ENCODE measurements around the gene TAF1D.

Gene TAF1D

DNA sequence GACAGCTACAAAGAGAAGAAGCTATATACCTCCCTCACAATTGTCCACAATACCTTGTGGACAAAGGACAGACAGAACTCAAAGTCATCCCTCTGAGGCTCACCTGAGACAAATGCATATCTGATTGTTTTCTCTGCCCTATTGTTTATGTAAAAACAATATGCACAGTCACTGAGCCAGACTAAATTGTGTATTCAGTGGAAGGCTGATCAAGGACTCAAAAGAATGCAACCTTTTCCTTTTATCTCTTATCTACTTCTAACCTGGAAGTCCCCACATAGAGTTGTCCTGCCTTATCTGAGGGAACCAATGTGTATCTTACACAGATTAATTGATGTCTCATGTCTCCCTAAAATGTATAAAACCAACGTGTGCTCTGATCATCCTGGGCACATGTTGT, 28.9 kb upstream of the TAF1D start:
- TF ChIP-seq TAF1 (IDR thresholded peaks at IDR 0.05; ENCODE audit: borderline replicate concordance, insufficient read depth, low read length): no peak
- TF ChIP-seq, protein P1, sequence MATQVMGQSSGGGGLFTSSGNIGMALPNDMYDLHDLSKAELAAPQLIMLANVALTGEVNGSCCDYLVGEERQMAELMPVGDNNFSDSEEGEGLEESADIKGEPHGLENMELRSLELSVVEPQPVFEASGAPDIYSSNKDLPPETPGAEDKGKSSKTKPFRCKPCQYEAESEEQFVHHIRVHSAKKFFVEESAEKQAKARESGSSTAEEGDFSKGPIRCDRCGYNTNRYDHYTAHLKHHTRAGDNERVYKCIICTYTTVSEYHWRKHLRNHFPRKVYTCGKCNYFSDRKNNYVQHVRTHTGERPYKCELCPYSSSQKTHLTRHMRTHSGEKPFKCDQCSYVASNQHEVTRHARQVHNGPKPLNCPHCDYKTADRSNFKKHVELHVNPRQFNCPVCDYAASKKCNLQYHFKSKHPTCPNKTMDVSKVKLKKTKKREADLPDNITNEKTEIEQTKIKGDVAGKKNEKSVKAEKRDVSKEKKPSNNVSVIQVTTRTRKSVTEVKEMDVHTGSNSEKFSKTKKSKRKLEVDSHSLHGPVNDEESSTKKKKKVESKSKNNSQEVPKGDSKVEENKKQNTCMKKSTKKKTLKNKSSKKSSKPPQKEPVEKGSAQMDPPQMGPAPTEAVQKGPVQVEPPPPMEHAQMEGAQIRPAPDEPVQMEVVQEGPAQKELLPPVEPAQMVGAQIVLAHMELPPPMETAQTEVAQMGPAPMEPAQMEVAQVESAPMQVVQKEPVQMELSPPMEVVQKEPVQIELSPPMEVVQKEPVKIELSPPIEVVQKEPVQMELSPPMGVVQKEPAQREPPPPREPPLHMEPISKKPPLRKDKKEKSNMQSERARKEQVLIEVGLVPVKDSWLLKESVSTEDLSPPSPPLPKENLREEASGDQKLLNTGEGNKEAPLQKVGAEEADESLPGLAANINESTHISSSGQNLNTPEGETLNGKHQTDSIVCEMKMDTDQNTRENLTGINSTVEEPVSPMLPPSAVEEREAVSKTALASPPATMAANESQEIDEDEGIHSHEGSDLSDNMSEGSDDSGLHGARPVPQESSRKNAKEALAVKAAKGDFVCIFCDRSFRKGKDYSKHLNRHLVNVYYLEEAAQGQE (IDR thresholded peaks at IDR 0.05; ENCODE audit: insufficient read depth in 1 of 2, low read depth in 2 of 2, low read length in 2 of 2): no peak
- no peak for TF ChIP-seq POLR2AphosphoS5 (IDR thresholded peaks at IDR 0.05; ENCODE audit: low read depth, low read length)

DNA sequence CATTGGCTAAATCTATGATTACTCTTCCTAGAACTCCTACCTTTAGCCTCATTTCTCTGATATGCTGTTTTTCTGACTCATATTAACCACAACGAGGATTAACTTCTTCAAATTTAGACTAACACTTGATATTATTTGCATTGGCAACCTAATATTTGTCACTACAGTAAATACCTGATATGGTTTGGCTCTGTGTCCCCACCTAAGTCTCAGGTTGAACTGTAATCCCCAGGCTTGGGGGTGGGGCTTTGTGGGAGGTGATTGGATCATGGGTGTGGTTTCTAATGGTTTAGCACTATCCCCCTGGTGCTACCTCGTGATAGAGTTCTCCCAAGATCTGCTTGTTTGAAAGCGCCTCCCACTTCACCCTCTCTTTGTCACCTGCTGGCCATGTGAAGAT, 25.7 kb upstream of the TAF1D start:
- no peak for TF ChIP-seq POLR2AphosphoS5 (IDR thresholded peaks at IDR 0.05; ENCODE audit: low read depth, low read length)
- no peak for TF ChIP-seq TAF1 (IDR thresholded peaks at IDR 0.05; ENCODE audit: borderline replicate concordance, insufficient read depth, low read length)

DNA sequence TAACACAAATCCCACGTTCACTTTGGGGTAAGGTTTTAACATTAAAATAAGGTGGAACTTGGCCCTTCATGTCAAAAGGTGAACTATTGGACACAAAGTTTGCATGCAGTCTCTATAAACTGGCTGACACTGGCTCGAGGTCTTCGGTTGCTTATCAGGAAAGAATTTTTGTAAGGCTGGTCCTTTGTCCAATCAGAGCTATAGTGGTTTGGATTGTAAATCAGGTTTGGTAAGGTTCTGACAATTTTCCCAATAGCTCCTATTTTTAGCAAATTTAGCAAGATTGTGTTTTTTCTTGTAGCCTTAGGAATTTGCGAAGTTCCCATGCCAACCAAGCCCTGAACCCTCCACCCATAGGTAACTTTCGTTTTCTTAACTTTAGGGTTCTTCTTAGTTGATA, 25.2 kb upstream of the TAF1D start:
- TF ChIP-seq POLR2AphosphoS5 (IDR thresholded peaks at IDR 0.05; ENCODE audit: low read depth, low read length) (no peak), FOXP2 (optimal IDR thresholded peaks at IDR 0.05; ENCODE audit: borderline replicate concordance, extremely low read depth, extremely low read length, insufficient read depth) (no peak), TAF1 (IDR thresholded peaks at IDR 0.05; ENCODE audit: borderline replicate concordance, insufficient read depth, low read length) (no peak), SIN3A (IDR thresholded peaks at IDR 0.05; ENCODE audit: borderline replicate concordance, insufficient read depth, low read length) (no peak)
- TF ChIP-seq, protein P1 (IDR thresholded peaks at IDR 0.05; ENCODE audit: insufficient read depth in 1 of 2, low read depth in 2 of 2, low read length in 2 of 2): no peak

DNA sequence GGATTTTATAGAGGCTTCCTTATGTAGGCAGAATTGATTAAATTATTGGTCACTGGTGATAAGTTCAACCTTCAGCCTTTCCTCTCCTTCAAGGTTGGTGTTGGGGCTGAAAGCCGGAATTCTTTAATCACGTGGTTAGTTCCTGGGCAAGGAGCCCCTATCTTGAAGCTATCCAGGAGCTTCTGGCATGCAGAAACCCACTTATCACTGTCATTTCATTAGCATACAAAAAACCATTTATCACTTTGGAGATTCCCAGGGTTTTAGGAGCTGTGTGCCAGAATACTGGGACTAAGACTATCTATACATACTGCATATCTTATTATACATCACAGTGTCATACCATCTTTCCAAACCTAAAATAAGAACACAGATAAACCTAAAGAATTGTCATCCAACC, 24.3 kb upstream of the TAF1D start:
- TF ChIP-seq FOXP2 (optimal IDR thresholded peaks at IDR 0.05; ENCODE audit: borderline replicate concordance, extremely low read depth, extremely low read length, insufficient read depth) (no peak), SIN3A (IDR thresholded peaks at IDR 0.05; ENCODE audit: borderline replicate concordance, insufficient read depth, low read length) (no peak), TAF1 (IDR thresholded peaks at IDR 0.05; ENCODE audit: borderline replicate concordance, insufficient read depth, low read length) (no peak), POLR2AphosphoS5 (IDR thresholded peaks at IDR 0.05; ENCODE audit: low read depth, low read length) (no peak)
- TF ChIP-seq, protein P1 (IDR thresholded peaks at IDR 0.05; ENCODE audit: insufficient read depth in 1 of 2, low read depth in 2 of 2, low read length in 2 of 2): no peak

DNA sequence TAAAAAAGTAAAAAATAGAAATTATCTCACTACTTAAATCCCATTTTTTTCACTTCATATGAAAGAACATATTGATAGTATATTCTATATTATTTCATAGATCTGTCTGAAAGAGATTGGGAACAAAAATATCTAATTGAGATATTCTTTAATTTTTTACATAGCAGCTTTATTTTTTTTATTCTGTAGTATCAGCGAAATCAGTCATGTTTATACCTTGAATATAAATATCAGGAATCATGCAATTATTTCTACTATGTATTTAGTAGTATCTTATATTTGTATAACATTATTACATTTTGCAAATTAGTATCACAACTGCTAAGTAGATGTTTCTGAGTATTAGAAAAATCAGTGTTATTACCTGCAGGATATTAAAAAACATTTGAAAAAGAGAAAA, 20.6 kb upstream of the TAF1D start:
- TF ChIP-seq FOXP2 (optimal IDR thresholded peaks at IDR 0.05; ENCODE audit: borderline replicate concordance, extremely low read depth, extremely low read length, insufficient read depth): no peak
- TF ChIP-seq POLR2AphosphoS5 (IDR thresholded peaks at IDR 0.05; ENCODE audit: low read depth, low read length): no peak
- no peak for TF ChIP-seq TAF1 (IDR thresholded peaks at IDR 0.05; ENCODE audit: borderline replicate concordance, insufficient read depth, low read length)
- TF ChIP-seq SIN3A (IDR thresholded peaks at IDR 0.05; ENCODE audit: borderline replicate concordance, insufficient read depth, low read length): no peak
- TF ChIP-seq, protein P1 (IDR thresholded peaks at IDR 0.05; ENCODE audit: insufficient read depth in 1 of 2, low read depth in 2 of 2, low read length in 2 of 2): no peak
